SK-N-SH (cell line): ENCODE data around the gene TDP1. TPM values are rescaled to one million over a fixed set of nuclear protein-coding genes. Genes with fewer than 3 reads are reported as not detected.

Experiments
- CTCF ChIA-PET: fragments of 300-600, 350-600 bp; formaldehyde crosslinking; extraction: SDS; loops from one replicate; lab custom pipeline; 2021; lab: Yijun Ruan, JAX
- POLR2A ChIA-PET: fragments of 350-600 bp; sonication (Branson Sonifier 250); formaldehyde crosslinking; extraction: SDS; loops from one replicate; lab custom pipeline; 2020; ENCODE audit warnings: antibody characterized with exemption, inconsistent platforms; lab: Yijun Ruan, JAX
- DNase-seq: peaks from one replicate; pipeline ENCODE4 v3.0.0; 2012
- H2AFZ ChIP-seq: fragments of 200-600 bp; sonication (generic); 2 replicates; pipeline ENCODE4 v1.8.1; 2016; ENCODE audit warnings: antibody characterized with exemption, mild to moderate bottlenecking, low read depth
- H3F3A ChIP-seq: fragments of 200-600 bp; sonication (generic); replicated peaks from 2 replicates; pipeline ENCODE3; 2016; ENCODE audit warnings: antibody characterized with exemption, mild to moderate bottlenecking; ENCODE audit not compliant: insufficient read depth
- H3K27ac ChIP-seq, 2 experiments: fragments of 200-500 bp in 1 of 2; fragments of 200-600 bp in 1 of 2; sonication (Bioruptor generic) in 1 of 2; sonication (generic), shearing (Covaris generic) in 1 of 2; 2 replicates each; pipeline versions ENCODE4 v1.5.1 to v1.6.1; 2014 to 2016; ENCODE audit warnings: low read depth in 2 of 2, inconsistent platforms in 1 of 2, low read length in 1 of 2, mild to moderate bottlenecking in 1 of 2, mixed read lengths in 1 of 2
- H3K27me3 ChIP-seq: fragments of 200-600 bp; sonication (generic), shearing (Covaris generic); 2 replicates; pipeline ENCODE4 v1.6.1; 2016; ENCODE audit warnings: mixed run types; ENCODE audit not compliant: insufficient read depth
- H3K36me3 ChIP-seq, 2 experiments: fragments of 200-500 bp in 1 of 2; fragments of 200-600 bp in 1 of 2; sonication (Bioruptor generic) in 1 of 2; sonication (generic) in 1 of 2; replicated peaks in 1 of 2; 2 replicates each; pipeline versions ENCODE3 to v1.5.1; 2014 to 2016; ENCODE audit warnings: low read length in 1 of 2, mild to moderate bottlenecking in 1 of 2; ENCODE audit not compliant: insufficient read depth in 2 of 2, control insufficient read depth in 1 of 2
- H3K4me1 ChIP-seq, 2 experiments: fragments of 200-500 bp in 1 of 2; fragments of 200-600 bp in 1 of 2; sonication (Bioruptor generic) in 1 of 2; sonication (generic), shearing (Covaris generic) in 1 of 2; 2 replicates each; pipeline versions ENCODE4 v1.5.1 to v1.6.1; 2014 to 2016; ENCODE audit warnings: low read depth in 1 of 2, low read length in 1 of 2, mixed run types in 1 of 2; ENCODE audit not compliant: insufficient read depth in 2 of 2, control insufficient read depth in 1 of 2
- H3K4me2 ChIP-seq: fragments of 200-600 bp; sonication (generic), shearing (Covaris generic); 2 replicates; pipeline ENCODE4 v1.6.1; 2017; ENCODE audit warnings: mixed run types
- H3K4me3 ChIP-seq, 2 experiments: fragments of 200-500 bp in 1 of 2; fragments of 200-600 bp in 1 of 2; sonication (Bioruptor generic) in 1 of 2; sonication (generic), shearing (Covaris generic) in 1 of 2; 2 replicates each; pipeline versions ENCODE4 v1.5.1 to v1.8.1; 2014 to 2016; ENCODE audit warnings: low read depth in 2 of 2, inconsistent platforms in 1 of 2, low read length in 1 of 2, mild to moderate bottlenecking in 1 of 2, mixed read lengths in 1 of 2, moderate library complexity in 1 of 2
- H3K79me2 ChIP-seq: fragments of 200-600 bp; sonication (generic); 2 replicates; pipeline ENCODE4 v1.8.1; 2017; ENCODE audit warnings: mild to moderate bottlenecking; ENCODE audit not compliant: insufficient read depth
- H3K9ac ChIP-seq: fragments of 200-600 bp; sonication (generic); 2 replicates; pipeline ENCODE4 v1.6.1; 2017; ENCODE audit warnings: mixed run types
- H3K9me2 ChIP-seq: fragments of 200-600 bp; sonication (generic); 2 replicates; pipeline ENCODE4 v1.6.1; 2017; ENCODE audit warnings: mixed run types
- H3K9me3 ChIP-seq: fragments of 200-600 bp; sonication (generic); 2 replicates; pipeline ENCODE4 v1.6.1; 2017; ENCODE audit warnings: mixed run types, mild to moderate bottlenecking, moderate library complexity
- H4K20me1 ChIP-seq: fragments of 200-600 bp; sonication (generic); 2 replicates; pipeline ENCODE4 v1.6.1; 2017; ENCODE audit warnings: mild to moderate bottlenecking, mixed run types; ENCODE audit not compliant: insufficient read depth
- CTCF ChIP-seq: fragments of 200-600 bp; sonication (generic); IDR thresholded peaks from 2 replicates; pipeline ENCODE4 v1.6.1; 2017; ENCODE audit warnings: antibody characterized with exemption, mild to moderate bottlenecking, moderate library complexity
- JUND ChIP-seq: IDR thresholded peaks from 2 replicates; pipeline ENCODE4 v1.4.0; 2012
- MXI1 ChIP-seq: IDR thresholded peaks from 2 replicates; pipeline ENCODE4 v1.6.1; 2012; ENCODE audit warnings: mild to moderate bottlenecking, low read depth, low read length, improper control_type of control experiment
- PBX3 ChIP-seq: IDR thresholded peaks from 2 replicates; pipeline ENCODE4; 2012
- POLR2AphosphoS5 ChIP-seq: IDR thresholded peaks from 2 replicates; pipeline ENCODE4 v1.6.1; 2012; ENCODE audit warnings: low read depth, low read length
- RAD21 ChIP-seq: IDR thresholded peaks from 2 replicates; pipeline ENCODE4 v1.6.1; 2012; ENCODE audit warnings: mild to moderate bottlenecking, low read length
- SIN3A ChIP-seq: IDR thresholded peaks from 2 replicates; pipeline ENCODE4 v1.6.1; 2012; ENCODE audit warnings: low read depth, mild to moderate bottlenecking, low read length, moderate library complexity, borderline replicate concordance
- WGBS: methylation state at CpG from one replicate; pipeline ENCODE4 v1.1.6; 2017; ENCODE audit warnings: low lambda C conversion rate; 5-methylcytosine and 5-hydroxymethylcytosine counted together
- polyA plus RNA-seq, 3 experiments: library from polyadenylated mRNA; depleted of rRNA; stranded (reverse); fragments of >200 nt; gene quantifications; 2 replicates each; pipeline ENCODE4 v1.2.3, GENCODE V29; 2012
- TF ChIP-seq, protein P1 (sequence below): fragments of 150-350 bp; IDR thresholded peaks from 2 replicates; pipeline ENCODE4 v1.6.1; 2016; ENCODE audit warnings: mild to moderate bottlenecking, low read depth, low read length
- TF ChIP-seq, protein P2 (sequence below): IDR thresholded peaks from 2 replicates; pipeline ENCODE4 v1.6.1; 2012; ENCODE audit warnings: mild to moderate bottlenecking, low read depth, low read length, moderate library complexity

TDP1 gene
- polyA plus RNA-seq, 1 of the 3 experiments (the other 2 are of a cell fraction) = 14.5 TPM

DNA sequence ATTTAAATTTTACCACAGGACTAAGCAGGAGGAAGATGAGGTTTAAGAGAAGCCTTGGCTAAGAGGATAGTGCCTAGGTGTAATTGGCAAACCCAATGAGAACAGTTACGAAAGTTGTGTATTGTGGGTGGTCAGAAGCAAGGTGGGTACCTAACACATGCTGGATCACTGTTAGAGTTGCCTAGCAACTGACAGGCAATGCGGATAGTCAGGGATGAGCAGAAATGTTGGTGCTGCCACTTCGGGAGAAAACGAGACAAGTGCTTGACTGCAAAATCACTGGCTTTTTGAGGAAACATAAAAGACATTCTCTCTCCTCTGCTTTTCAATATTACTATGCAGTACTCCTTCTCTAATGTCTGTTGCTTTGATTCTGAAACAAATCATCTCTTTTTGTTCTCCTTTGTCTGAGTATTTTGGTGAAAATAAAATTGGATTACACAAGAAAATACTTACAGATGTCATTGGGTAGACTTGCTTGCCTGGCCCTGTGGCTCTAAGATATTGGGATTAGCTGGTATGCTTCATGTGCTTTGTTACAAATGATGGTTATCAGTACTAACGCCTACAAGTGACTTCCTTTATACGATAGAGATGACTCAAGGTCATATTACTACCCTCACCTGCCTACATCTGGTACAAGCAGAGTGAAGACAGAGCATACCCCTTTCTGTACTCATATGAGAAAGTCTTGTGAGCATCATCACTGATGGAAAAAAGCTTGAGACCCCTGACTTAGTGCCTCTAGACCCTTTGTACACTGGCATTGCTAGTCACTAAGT is 48.0 kb downstream of the TDP1 start:
- DNase-seq = no peak
- TF ChIP-seq CTCF (no peak), MXI1 (no peak), JUND (no peak), PBX3 (no peak), RAD21 (no peak), SIN3A (no peak), POLR2AphosphoS5 (no peak)
- TF ChIP-seq, protein P1, sequence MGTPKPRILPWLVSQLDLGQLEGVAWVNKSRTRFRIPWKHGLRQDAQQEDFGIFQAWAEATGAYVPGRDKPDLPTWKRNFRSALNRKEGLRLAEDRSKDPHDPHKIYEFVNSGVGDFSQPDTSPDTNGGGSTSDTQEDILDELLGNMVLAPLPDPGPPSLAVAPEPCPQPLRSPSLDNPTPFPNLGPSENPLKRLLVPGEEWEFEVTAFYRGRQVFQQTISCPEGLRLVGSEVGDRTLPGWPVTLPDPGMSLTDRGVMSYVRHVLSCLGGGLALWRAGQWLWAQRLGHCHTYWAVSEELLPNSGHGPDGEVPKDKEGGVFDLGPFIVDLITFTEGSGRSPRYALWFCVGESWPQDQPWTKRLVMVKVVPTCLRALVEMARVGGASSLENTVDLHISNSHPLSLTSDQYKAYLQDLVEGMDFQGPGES = no peak
- TF ChIP-seq, protein P2, sequence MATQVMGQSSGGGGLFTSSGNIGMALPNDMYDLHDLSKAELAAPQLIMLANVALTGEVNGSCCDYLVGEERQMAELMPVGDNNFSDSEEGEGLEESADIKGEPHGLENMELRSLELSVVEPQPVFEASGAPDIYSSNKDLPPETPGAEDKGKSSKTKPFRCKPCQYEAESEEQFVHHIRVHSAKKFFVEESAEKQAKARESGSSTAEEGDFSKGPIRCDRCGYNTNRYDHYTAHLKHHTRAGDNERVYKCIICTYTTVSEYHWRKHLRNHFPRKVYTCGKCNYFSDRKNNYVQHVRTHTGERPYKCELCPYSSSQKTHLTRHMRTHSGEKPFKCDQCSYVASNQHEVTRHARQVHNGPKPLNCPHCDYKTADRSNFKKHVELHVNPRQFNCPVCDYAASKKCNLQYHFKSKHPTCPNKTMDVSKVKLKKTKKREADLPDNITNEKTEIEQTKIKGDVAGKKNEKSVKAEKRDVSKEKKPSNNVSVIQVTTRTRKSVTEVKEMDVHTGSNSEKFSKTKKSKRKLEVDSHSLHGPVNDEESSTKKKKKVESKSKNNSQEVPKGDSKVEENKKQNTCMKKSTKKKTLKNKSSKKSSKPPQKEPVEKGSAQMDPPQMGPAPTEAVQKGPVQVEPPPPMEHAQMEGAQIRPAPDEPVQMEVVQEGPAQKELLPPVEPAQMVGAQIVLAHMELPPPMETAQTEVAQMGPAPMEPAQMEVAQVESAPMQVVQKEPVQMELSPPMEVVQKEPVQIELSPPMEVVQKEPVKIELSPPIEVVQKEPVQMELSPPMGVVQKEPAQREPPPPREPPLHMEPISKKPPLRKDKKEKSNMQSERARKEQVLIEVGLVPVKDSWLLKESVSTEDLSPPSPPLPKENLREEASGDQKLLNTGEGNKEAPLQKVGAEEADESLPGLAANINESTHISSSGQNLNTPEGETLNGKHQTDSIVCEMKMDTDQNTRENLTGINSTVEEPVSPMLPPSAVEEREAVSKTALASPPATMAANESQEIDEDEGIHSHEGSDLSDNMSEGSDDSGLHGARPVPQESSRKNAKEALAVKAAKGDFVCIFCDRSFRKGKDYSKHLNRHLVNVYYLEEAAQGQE = no peak
- CTCF ChIA-PET = interaction anchor here (0.9 to 1.6 kb wide), 4 partner anchors 17 to 232 kb away, joined by 3 to 10 read pairs (median 3); no protein-coding TSS in a partner anchor
- H3K9ac ChIP-seq = no peak overlapping the region
- POLR2A ChIA-PET = interaction anchor here (0.5 kb wide), 1 partner anchor 667 kb away, joined by 4 read pairs; no protein-coding TSS in a partner anchor
- no peak overlapping the region for H2AFZ ChIP-seq
- H3K36me3 ChIP-seq = peaks cover 18 to 27% of the 10 kb centered on the region in 2 experiments
- H3K4me3 ChIP-seq = no peak overlapping the region
- H3K27me3 ChIP-seq = no peaks in the 10 kb centered on the region
- no peaks in the 10 kb centered on the region for H3K9me2 ChIP-seq
- no peak overlapping the region for H3K4me2 ChIP-seq
- no peaks in the 10 kb centered on the region for H4K20me1 ChIP-seq
- no peak overlapping the region for H3K27ac ChIP-seq
- H3K4me1 ChIP-seq = peaks cover 0 to 2% of the 10 kb centered on the region in 2 experiments; a peak in 1 of 4 replicates
- no peaks in the 10 kb centered on the region for H3F3A ChIP-seq
- no peaks in the 10 kb centered on the region for H3K9me3 ChIP-seq
- H3K79me2 ChIP-seq = no peaks in the 10 kb centered on the region
- WGBS = 89% methylated on average over 6 of the region's 6 CpGs
